ENCODE data around the gene NSUN4.
"Not testable (repeated sequence)": the region's sequence is repeated elsewhere in the genome, so short reads cannot be mapped to it uniquely, and the experiment has no call there.

Gene NSUN4

GRCh38 chr1:46328182-46328581 is 12.4 kb upstream of the NSUN4 start:
- H3K36me3 ChIP-seq; H3K9me3 ChIP-seq; H3K27ac ChIP-seq; H3K4me3 ChIP-seq (ENCODE audit: low read depth in 1 of 2, low read length in 1 of 2); H3K27me3 ChIP-seq; H3K4me1 ChIP-seq (ENCODE audit: control insufficient read depth in 1 of 2, insufficient read depth in 1 of 2, low read depth in 1 of 2, low read length in 1 of 2): not testable (repeated sequence)

DNA sequence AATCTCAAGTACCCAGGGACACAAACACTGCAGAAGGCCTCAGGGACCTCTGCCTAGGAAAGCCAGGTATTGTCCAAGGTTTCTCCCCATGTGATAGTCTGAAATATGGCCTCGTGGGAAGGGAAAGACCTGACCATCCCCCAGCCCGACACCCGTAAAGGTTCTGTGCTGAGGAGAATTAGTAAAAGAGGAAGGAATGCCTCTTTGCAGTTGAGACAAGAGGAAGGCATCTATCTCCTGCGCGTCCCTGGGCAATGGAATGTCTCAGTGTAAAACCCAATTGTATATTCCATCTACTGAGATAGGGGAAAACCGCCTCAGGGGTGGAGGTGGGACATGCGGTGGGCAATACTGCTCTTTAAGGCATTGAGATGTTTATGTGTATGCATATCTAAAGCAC is 10.8 kb upstream of the NSUN4 start:
- H3K4me3 ChIP-seq (ENCODE audit: low read depth in 1 of 2, low read length in 1 of 2); H3K27ac ChIP-seq; H3K36me3 ChIP-seq; H3K27me3 ChIP-seq; H3K4me1 ChIP-seq (ENCODE audit: control insufficient read depth in 1 of 2, insufficient read depth in 1 of 2, low read depth in 1 of 2, low read length in 1 of 2); H3K9me3 ChIP-seq: not testable (repeated sequence)

- H3K4me3 ChIP-seq (ENCODE audit: low read depth in 1 of 2, low read length in 1 of 2); H3K4me1 ChIP-seq (ENCODE audit: control insufficient read depth in 1 of 2, insufficient read depth in 1 of 2, low read depth in 1 of 2, low read length in 1 of 2); H3K27ac ChIP-seq; H3K9me3 ChIP-seq; H3K36me3 ChIP-seq; H3K27me3 ChIP-seq: not testable (repeated sequence)
Measured at GRCh38 chr1:46330381-46330780, 10.2 kb upstream of the NSUN4 start.

GRCh38 chr1:46331786-46332540 is 8.6 kb upstream of the NSUN4 start:
- H3K9me3 ChIP-seq; H3K4me3 ChIP-seq (ENCODE audit: low read depth in 1 of 2, low read length in 1 of 2); H3K27ac ChIP-seq; H3K4me1 ChIP-seq (ENCODE audit: control insufficient read depth in 1 of 2, insufficient read depth in 1 of 2, low read depth in 1 of 2, low read length in 1 of 2); H3K27me3 ChIP-seq; H3K36me3 ChIP-seq: not testable (repeated sequence)

DNA sequence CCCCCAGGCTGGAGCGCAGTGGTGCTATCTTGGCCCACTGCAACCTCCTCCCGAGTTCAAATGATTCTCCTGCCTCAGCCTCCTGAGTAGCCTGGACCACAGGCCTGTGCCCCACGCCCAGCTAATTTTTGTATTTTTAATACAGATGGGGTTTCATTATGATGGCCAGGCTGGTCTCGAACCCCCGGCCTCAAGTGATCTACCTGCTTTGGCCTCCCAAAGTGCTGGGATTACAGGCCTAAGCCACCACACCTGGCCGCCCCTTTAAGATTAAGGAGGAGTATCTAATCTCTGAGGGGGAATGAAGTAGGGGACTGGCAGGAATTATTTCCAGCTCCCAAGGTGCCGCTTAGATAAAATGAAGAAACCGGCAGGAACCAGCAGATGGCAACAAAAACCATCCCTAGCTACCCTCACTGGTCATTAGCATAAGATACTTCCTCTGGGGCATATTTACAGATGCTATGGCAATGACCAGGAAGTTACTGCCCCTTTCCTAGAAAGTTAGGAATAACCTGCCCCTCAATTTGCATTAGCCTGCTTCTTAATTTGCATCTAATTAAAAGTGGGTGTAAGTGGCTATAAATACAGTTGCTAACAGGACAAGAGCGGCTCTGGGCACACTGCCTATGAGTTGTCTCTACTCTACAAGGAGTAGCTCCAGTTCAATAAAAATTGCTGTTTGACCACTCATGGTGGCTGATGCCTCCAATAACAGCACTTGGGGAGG is 7.1 kb upstream of the NSUN4 start:
- H3K9me3 ChIP-seq: no peaks in the 10 kb centered on the region
- H3K4me3 ChIP-seq (ENCODE audit: low read depth in 1 of 2, low read length in 1 of 2): no peak overlapping the region
- peak; percentile 29 for TF ChIP-seq CTCF (IDR thresholded peaks at IDR 0.05)
- H3K36me3 ChIP-seq: no peaks in the 10 kb centered on the region
- H3K27ac ChIP-seq: no peak overlapping the region
- H3K4me1 ChIP-seq (ENCODE audit: control insufficient read depth in 1 of 2, insufficient read depth in 1 of 2, low read depth in 1 of 2, low read length in 1 of 2): no peaks in the 10 kb centered on the region
- H3K27me3 ChIP-seq: no peaks in the 10 kb centered on the region

GRCh38 chr1:46334030-46334384 is 6.6 kb upstream of the NSUN4 start:
- no peaks in the 10 kb centered on the region for H3K27me3 ChIP-seq
- H3K4me1 ChIP-seq (ENCODE audit: control insufficient read depth in 1 of 2, insufficient read depth in 1 of 2, low read depth in 1 of 2, low read length in 1 of 2): no peaks in the 10 kb centered on the region
- H3K4me3 ChIP-seq (ENCODE audit: low read depth in 1 of 2, low read length in 1 of 2): no peak overlapping the region
- TF ChIP-seq CTCF (IDR thresholded peaks at IDR 0.05): no peak
- no peak overlapping the region for H3K27ac ChIP-seq
- no peaks in the 10 kb centered on the region for H3K9me3 ChIP-seq
- no peaks in the 10 kb centered on the region for H3K36me3 ChIP-seq

GRCh38 chr1:46335081-46335480 is 5.5 kb upstream of the NSUN4 start:
- H3K4me3 ChIP-seq (ENCODE audit: low read depth in 1 of 2, low read length in 1 of 2): no peak overlapping the region
- H3K27me3 ChIP-seq: no peaks in the 10 kb centered on the region
- H3K4me1 ChIP-seq (ENCODE audit: control insufficient read depth in 1 of 2, insufficient read depth in 1 of 2, low read depth in 1 of 2, low read length in 1 of 2): peaks cover 3 to 8% of the 10 kb centered on the region in 2 experiments
- H3K36me3 ChIP-seq: no peaks in the 10 kb centered on the region
- no peak overlapping the region for H3K27ac ChIP-seq
- TF ChIP-seq CTCF (IDR thresholded peaks at IDR 0.05): no peak
- no peaks in the 10 kb centered on the region for H3K9me3 ChIP-seq

DNA sequence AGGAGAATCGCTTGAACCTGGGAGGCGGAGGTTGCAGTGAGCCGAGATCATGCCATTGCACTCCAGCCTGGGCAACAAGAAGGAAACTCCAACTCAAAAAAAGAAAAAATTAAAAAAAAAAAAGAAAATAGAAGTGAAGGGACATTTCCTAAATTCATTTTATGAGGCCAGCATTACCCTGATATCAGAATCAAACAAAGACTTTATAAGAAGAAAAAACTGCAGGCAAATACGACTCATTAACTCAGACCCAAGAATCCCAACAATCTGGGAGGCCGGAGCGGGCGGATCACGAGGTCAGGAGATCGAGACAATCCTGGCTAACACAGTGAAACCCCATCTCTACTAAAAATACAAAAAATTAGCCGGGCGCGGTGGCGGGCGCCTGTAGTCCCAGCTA is 3.2 kb upstream of the NSUN4 start:
- H3K27me3 ChIP-seq; H3K27ac ChIP-seq; H3K9me3 ChIP-seq; H3K36me3 ChIP-seq; H3K4me3 ChIP-seq (ENCODE audit: low read depth in 1 of 2, low read length in 1 of 2): not testable (repeated sequence)
- peaks cover 10 to 17% of the 10 kb centered on the region in 2 experiments for H3K4me1 ChIP-seq (ENCODE audit: control insufficient read depth in 1 of 2, insufficient read depth in 1 of 2, low read depth in 1 of 2, low read length in 1 of 2)
